Measurements from ENCODE around the gene PUS1.
"Not testable (repeated sequence)": the region's sequence is repeated elsewhere in the genome, so short reads cannot be mapped to it uniquely, and the experiment has no call there.

The PUS1 gene

GRCh38 chr12:131960590-131961325 lies 31.7 kb downstream of the PUS1 start:
- H3K4me3 ChIP-seq; DNase-seq (ENCODE audit: low spot score in 2 of 2); H3K9me3 ChIP-seq; H3K27me3 ChIP-seq (ENCODE audit: low read depth); in situ Hi-C loops (cut with MboI; ENCODE audit: low sequenced_read_pairs): not testable (repeated sequence)
- Histone ChIP-seq H3K4me1 (peaks cover 14% of the 10 kb centered on the region), H3K36me3 (replicated peaks) (peaks cover 14% of the 10 kb centered on the region)

GRCh38 chr12:131961328-131961727 lies 32.3 kb downstream of the PUS1 start:
- Histone ChIP-seq H3K4me1 (peaks cover 14% of the 10 kb centered on the region), H3K36me3 (replicated peaks) (peaks cover 14% of the 10 kb centered on the region)
- in situ Hi-C loops (cut with MboI; ENCODE audit: low sequenced_read_pairs); DNase-seq (ENCODE audit: low spot score in 2 of 2); H3K9me3 ChIP-seq; H3K4me3 ChIP-seq; H3K27me3 ChIP-seq (ENCODE audit: low read depth): not testable (repeated sequence)

GRCh38 chr12:131962069-131962468 lies 33.0 kb downstream of the PUS1 start:
- DNase-seq (ENCODE audit: low spot score in 2 of 2) = no peak
- Histone ChIP-seq H3K9me3 (no peaks in the 10 kb centered on the region), H3K4me3 (no peak overlapping the region), H3K27me3 (ENCODE audit: low read depth) (no peaks in the 10 kb centered on the region), H3K4me1 (peaks cover 12% of the 10 kb centered on the region), H3K36me3 (replicated peaks) (peaks cover 14% of the 10 kb centered on the region)
- in situ Hi-C loops (cut with MboI; ENCODE audit: low sequenced_read_pairs) = no loop called here

DNA sequence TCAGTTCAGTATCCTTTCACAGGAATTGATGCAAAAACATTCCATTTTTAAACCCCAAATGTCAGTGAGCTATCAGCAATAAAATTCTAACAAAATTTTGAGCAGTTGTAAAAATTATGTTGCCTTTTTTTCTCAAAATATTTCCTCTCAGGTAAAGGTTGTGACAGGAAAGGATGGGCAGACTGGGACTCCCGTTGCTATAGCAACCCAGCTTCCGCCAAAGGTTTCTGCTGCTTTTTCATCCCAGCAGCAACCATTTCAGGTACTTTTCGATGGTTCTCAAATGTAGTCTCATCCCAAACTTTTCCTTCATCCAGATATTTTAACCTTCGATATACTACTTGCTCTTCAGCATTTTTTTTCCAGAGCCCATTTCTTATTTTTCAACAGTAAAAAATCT lies 34.3 kb downstream of the PUS1 start:
- H3K9me3 ChIP-seq = no peaks in the 10 kb centered on the region
- peaks cover under 1% of the 10 kb centered on the region for H3K4me1 ChIP-seq
- H3K36me3 ChIP-seq (replicated peaks) = peaks cover 14% of the 10 kb centered on the region
- H3K27me3 ChIP-seq (ENCODE audit: low read depth) = no peaks in the 10 kb centered on the region
- no peak for DNase-seq (ENCODE audit: low spot score in 2 of 2)
- in situ Hi-C loops (cut with MboI; ENCODE audit: low sequenced_read_pairs) = no loop called here
- no peak overlapping the region for H3K4me3 ChIP-seq

GRCh38 chr12:131965073-131965472 lies 36.0 kb downstream of the PUS1 start:
- Histone ChIP-seq H3K36me3 (replicated peaks) (peaks cover 14% of the 10 kb centered on the region), H3K9me3 (no peaks in the 10 kb centered on the region), H3K4me1 (no peaks in the 10 kb centered on the region), H3K4me3 (no peak overlapping the region), H3K27me3 (ENCODE audit: low read depth) (no peaks in the 10 kb centered on the region)
- in situ Hi-C loops (cut with MboI; ENCODE audit: low sequenced_read_pairs) = no loop called here
- no peak for DNase-seq (ENCODE audit: low spot score in 2 of 2)

GRCh38 chr12:131971226-131971625 lies 42.1 kb downstream of the PUS1 start:
- Histone ChIP-seq H3K4me1 (no peaks in the 10 kb centered on the region), H3K4me3 (no peak overlapping the region), H3K36me3 (replicated peaks) (no peaks in the 10 kb centered on the region), H3K9me3 (no peaks in the 10 kb centered on the region), H3K27me3 (ENCODE audit: low read depth) (no peaks in the 10 kb centered on the region)
- DNase-seq (ENCODE audit: low spot score in 2 of 2) = no peak
- in situ Hi-C loops (cut with MboI; ENCODE audit: low sequenced_read_pairs) = no loop called here

DNA sequence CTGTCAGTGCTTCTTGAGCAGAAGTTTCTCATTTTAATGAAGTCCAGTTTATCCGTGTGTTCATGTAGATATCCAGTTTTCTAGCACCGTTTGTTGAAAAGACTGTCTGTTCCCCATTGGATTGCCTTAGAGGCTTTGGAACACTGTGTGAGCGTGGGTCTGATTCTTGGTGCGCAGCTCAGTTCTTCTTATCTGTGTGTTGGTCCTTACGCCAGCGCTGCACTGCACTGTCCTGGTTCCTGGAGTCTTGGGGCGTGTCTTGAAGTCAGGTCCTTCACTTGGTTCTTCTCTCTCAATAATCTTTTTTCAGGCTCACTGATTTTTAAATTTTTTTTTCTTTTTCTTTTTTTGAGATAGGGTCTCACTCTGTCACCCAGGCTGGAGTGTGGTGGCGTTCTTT lies 46.2 kb downstream of the PUS1 start:
- H3K36me3 ChIP-seq (replicated peaks) = peaks cover 2% of the 10 kb centered on the region
- H3K4me3 ChIP-seq = no peak overlapping the region
- no peaks in the 10 kb centered on the region for H3K4me1 ChIP-seq
- no peaks in the 10 kb centered on the region for H3K27me3 ChIP-seq (ENCODE audit: low read depth)
- H3K9me3 ChIP-seq = no peaks in the 10 kb centered on the region
- DNase-seq (ENCODE audit: low spot score in 2 of 2) = no peak
- in situ Hi-C loops (cut with MboI; ENCODE audit: low sequenced_read_pairs) = no loop called here

DNA sequence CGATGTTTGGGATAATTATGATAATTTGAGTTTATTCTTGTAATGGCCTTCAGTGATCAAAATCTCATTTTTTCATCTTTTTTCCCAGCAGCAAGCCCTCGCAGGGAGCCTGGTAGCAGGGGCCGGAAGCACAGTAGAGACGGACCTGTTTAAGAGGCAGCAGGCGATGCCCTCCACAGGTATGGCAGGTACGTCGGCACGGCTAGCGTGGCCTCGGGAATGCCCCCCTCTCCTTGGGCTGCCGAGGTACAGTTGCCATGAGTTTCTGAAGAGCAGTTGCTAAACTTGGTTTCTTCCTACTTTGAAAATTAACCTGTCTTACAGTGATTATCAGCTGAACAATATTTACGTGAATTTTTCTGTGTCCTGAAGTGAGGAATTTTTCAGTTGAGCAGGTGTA lies 50.5 kb downstream of the PUS1 start:
- no peaks in the 10 kb centered on the region for H3K9me3 ChIP-seq
- H3K36me3 ChIP-seq (replicated peaks) = peaks cover 25% of the 10 kb centered on the region
- no peaks in the 10 kb centered on the region for H3K27me3 ChIP-seq (ENCODE audit: low read depth)
- in situ Hi-C loops (cut with MboI; ENCODE audit: low sequenced_read_pairs) = no loop called here
- H3K4me1 ChIP-seq = no peaks in the 10 kb centered on the region
- no peak overlapping the region for H3K4me3 ChIP-seq
- no peak for DNase-seq (ENCODE audit: low spot score in 2 of 2)

- no peak for DNase-seq (ENCODE audit: low spot score in 2 of 2)
- no peaks in the 10 kb centered on the region for H3K4me1 ChIP-seq
- peaks cover 28% of the 10 kb centered on the region for H3K36me3 ChIP-seq (replicated peaks)
- no peaks in the 10 kb centered on the region for H3K27me3 ChIP-seq (ENCODE audit: low read depth)
- no peak overlapping the region for H3K4me3 ChIP-seq
- H3K9me3 ChIP-seq = no peaks in the 10 kb centered on the region
- in situ Hi-C loops (cut with MboI; ENCODE audit: low sequenced_read_pairs) = no loop called here
These were observed 51.2 kb downstream of the PUS1 start for GRCh38 chr12:131980263-131980662.

DNA sequence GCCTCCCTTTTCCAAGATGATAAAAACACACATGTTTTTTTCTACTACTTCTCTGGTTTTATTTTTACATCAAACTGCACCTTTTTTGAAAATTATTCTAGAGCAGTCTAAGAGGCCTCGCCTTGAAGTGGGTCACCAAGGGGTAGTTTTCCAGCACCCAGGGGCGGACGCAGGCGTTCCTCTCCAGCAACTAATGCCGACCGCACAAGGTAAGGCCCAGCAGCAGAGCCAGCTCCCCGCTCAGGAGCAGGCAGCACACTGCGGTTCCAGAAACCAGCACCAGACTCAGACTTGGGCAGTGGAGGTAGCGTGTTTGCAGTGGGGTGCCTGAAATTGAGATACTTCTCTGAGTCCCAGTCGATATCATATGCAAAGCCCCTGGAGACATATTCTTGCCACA lies 52.3 kb downstream of the PUS1 start:
- in situ Hi-C loops (cut with MboI; ENCODE audit: low sequenced_read_pairs) = no loop called here
- H3K27me3 ChIP-seq (ENCODE audit: low read depth) = no peaks in the 10 kb centered on the region
- peaks cover 29% of the 10 kb centered on the region for H3K36me3 ChIP-seq (replicated peaks)
- H3K4me1 ChIP-seq = no peaks in the 10 kb centered on the region
- H3K4me3 ChIP-seq = no peak overlapping the region
- no peaks in the 10 kb centered on the region for H3K9me3 ChIP-seq
- DNase-seq (ENCODE audit: low spot score in 2 of 2) = no peak

DNA sequence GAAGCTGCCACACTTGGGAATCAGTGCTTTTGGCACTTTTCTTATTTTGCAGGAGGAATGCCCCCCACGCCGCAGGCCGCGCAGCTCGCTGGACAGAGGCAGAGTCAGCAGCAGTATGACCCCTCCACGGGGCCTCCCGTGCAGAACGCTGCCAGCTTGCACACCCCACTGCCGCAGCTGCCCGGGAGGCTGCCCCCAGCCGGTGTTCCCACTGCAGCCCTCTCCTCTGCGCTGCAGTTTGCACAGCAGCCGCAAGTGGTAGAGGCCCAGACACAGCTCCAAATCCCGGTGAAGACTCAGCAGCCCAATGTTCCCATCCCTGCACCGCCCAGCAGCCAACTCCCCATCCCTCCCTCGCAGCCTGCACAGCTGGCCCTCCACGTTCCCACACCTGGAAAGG lies 53.0 kb downstream of the PUS1 start:
- H3K27me3 ChIP-seq (ENCODE audit: low read depth) = no peaks in the 10 kb centered on the region
- peaks cover 36% of the 10 kb centered on the region for H3K36me3 ChIP-seq (replicated peaks)
- in situ Hi-C loops (cut with MboI; ENCODE audit: low sequenced_read_pairs) = no loop called here
- no peak for DNase-seq (ENCODE audit: low spot score in 2 of 2)
- no peaks in the 10 kb centered on the region for H3K9me3 ChIP-seq
- H3K4me1 ChIP-seq = no peaks in the 10 kb centered on the region
- no peak overlapping the region for H3K4me3 ChIP-seq

DNA sequence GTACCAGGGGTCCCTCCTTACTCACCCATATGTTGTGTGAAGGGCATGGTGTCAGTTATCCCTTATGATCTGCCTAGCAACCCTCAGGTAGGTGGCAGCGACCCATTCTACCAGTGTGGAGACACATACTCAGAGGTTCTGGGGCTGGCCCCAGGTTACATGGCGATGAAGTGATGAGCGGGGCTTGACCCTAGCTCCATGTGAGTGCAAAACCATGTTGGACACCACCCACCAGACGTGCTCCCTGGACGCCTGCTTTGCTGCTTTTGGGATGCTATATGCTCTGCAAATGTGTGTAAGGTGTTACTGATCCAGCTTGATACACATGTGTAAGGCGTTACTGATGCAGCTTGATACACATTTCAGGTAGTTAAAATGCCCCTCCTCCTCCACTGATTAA lies 54.0 kb downstream of the PUS1 start:
- no peak for DNase-seq (ENCODE audit: low spot score in 2 of 2)
- in situ Hi-C loops (cut with MboI; ENCODE audit: low sequenced_read_pairs) = no loop called here
- Histone ChIP-seq H3K9me3 (no peaks in the 10 kb centered on the region), H3K4me1 (no peaks in the 10 kb centered on the region), H3K36me3 (replicated peaks) (peaks cover 42% of the 10 kb centered on the region), H3K27me3 (ENCODE audit: low read depth) (no peaks in the 10 kb centered on the region), H3K4me3 (no peak overlapping the region)

GRCh38 chr12:131983554-131983953 lies 54.5 kb downstream of the PUS1 start:
- in situ Hi-C loops (cut with MboI; ENCODE audit: low sequenced_read_pairs) = no loop called here
- no peak for DNase-seq (ENCODE audit: low spot score in 2 of 2)
- Histone ChIP-seq H3K4me1 (no peaks in the 10 kb centered on the region), H3K27me3 (ENCODE audit: low read depth) (no peaks in the 10 kb centered on the region), H3K9me3 (no peaks in the 10 kb centered on the region), H3K4me3 (no peak overlapping the region), H3K36me3 (replicated peaks) (peaks cover 42% of the 10 kb centered on the region)

DNA sequence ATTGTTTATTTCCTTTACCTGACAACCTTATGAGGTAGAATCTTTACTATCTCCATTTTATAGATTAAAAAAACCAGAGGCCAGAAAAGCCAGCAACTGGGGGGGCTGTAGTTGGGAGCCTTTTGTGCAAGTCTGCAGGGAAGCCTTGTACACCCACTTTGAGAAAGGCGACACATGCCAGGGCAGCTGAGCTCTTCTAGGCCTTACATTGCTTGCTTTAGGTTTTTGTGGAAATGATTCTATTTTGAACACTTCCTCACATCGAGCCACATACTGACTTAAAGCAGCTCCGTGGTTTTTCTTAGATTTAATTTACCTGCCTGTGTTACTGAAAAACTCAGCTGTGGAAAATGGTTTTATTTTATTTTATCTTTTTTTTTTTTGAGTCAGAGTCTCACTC lies 55.3 kb downstream of the PUS1 start:
- H3K9me3 ChIP-seq = no peaks in the 10 kb centered on the region
- H3K36me3 ChIP-seq (replicated peaks) = peaks cover 47% of the 10 kb centered on the region
- H3K4me1 ChIP-seq = no peaks in the 10 kb centered on the region
- no peak overlapping the region for H3K4me3 ChIP-seq
- in situ Hi-C loops (cut with MboI; ENCODE audit: low sequenced_read_pairs) = no loop called here
- no peak for DNase-seq (ENCODE audit: low spot score in 2 of 2)
- no peaks in the 10 kb centered on the region for H3K27me3 ChIP-seq (ENCODE audit: low read depth)

DNA sequence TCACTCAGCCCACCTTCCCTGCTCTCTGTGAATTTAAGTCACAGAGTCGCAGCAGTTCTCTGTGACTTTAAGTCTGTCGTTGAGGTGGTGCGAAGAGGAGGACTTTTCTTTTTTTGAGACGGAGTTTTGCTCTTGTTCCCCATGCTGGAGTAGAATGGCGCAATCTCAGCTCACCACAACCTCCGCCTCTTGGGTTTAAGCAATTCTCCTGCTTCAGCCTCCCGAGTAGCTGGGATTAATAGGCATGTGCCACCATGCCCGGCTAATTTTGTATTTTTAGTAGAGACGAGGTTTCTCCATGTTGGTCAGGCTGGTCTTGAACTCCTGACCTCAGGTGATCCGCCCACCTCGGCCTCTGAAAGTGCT lies 56.4 kb downstream of the PUS1 start:
- H3K4me3 ChIP-seq; in situ Hi-C loops (cut with MboI; ENCODE audit: low sequenced_read_pairs): not testable (repeated sequence)
- H3K36me3 ChIP-seq (replicated peaks) = peaks cover 53% of the 10 kb centered on the region

More for the DNA sequence above, 56.4 kb downstream of the PUS1 start:
- H3K4me1 ChIP-seq; H3K27me3 ChIP-seq (ENCODE audit: low read depth); H3K9me3 ChIP-seq; DNase-seq (ENCODE audit: low spot score in 2 of 2): not testable (repeated sequence)

Measured in HAP-1 (cell line).